Activated T-helper 2 cell treated with anti-CD3 and anti-CD28 coated beads, Interferon-gamma antibody, Interleukin-2, Interleukin-4, amounts not matched to agents 10 μg/mL and 5 μg/mL and 100 μg/mL, durations not matched to agents 14 hours and 24 hours and 36 hours (primary cell): ENCODE measurements around the gene ARHGEF7. TPM values are rescaled to one million over a fixed set of nuclear protein-coding genes. Genes with fewer than 3 reads are reported as not detected.

Experiments
- DNase-seq: peaks from one replicate; pipeline ENCODE4 v3.0.0; 2021; ENCODE audit warnings: low spot score
- H3K27ac Mint-ChIP-seq: one replicate; pipeline ENCODE4 v1.8.0; 2021; ENCODE audit warnings: mixed read lengths
- H3K27me3 Mint-ChIP-seq: one replicate; pipeline ENCODE4 v1.8.0; 2021; ENCODE audit warnings: low read depth, mixed read lengths
- H3K36me3 Mint-ChIP-seq: one replicate; pipeline ENCODE4 v1.8.0; 2021; ENCODE audit warnings: low read depth, mixed read lengths
- H3K4me1 Mint-ChIP-seq: one replicate; pipeline ENCODE4 v1.8.0; 2021; ENCODE audit warnings: low read depth, mixed read lengths
- H3K4me3 Mint-ChIP-seq: one replicate; pipeline ENCODE4 v1.8.0; 2021; ENCODE audit warnings: low read depth, mild to moderate bottlenecking, moderate library complexity, mixed read lengths
- H3K9me3 Mint-ChIP-seq: one replicate; pipeline ENCODE4 v1.8.0; 2021; ENCODE audit warnings: mixed read lengths
- intact Hi-C: fragments of 100-400 bp; cut with micrococcal nuclease; formaldehyde crosslinking; loops from one replicate; pipeline ENCODE4 v1.15.1; 2023
- total RNA-seq: library from RNA; stranded (reverse); gene quantifications from 2 replicates; pipeline ENCODE4 v1.2.3, GENCODE V29; 2022

ARHGEF7 gene
- total RNA-seq, 1 donor from 2014 or later, result 76.0 TPM

GRCh38 chr13:111171629-111172028 lies 56.5 kb downstream of the ARHGEF7 start:
- intact Hi-C loops, result no loop called here
- H3K36me3 Mint-ChIP-seq, result peaks cover 75% of the 10 kb centered on the region
- H3K4me1 Mint-ChIP-seq, result peaks cover 34% of the 10 kb centered on the region
- no peak overlapping the region for H3K4me3 Mint-ChIP-seq
- H3K9me3 Mint-ChIP-seq, result peaks cover 17% of the 10 kb centered on the region
- H3K27ac Mint-ChIP-seq, result no peak overlapping the region
- no peaks in the 10 kb centered on the region for H3K27me3 Mint-ChIP-seq
- no peak for DNase-seq

GRCh38 chr13:111174377-111175114 lies 59.4 kb downstream of the ARHGEF7 start:
- peaks cover 43% of the 10 kb centered on the region for H3K4me1 Mint-ChIP-seq
- H3K9me3 Mint-ChIP-seq, result peaks cover 17% of the 10 kb centered on the region
- no peak for DNase-seq
- intact Hi-C loops, result no loop called here
- H3K4me3 Mint-ChIP-seq, result no peak overlapping the region
- H3K27ac Mint-ChIP-seq, result peak overlapping the region; percentile 60
- H3K27me3 Mint-ChIP-seq, result no peaks in the 10 kb centered on the region
- peaks cover 71% of the 10 kb centered on the region for H3K36me3 Mint-ChIP-seq

- Mint-ChIP-seq H3K9me3 (peaks cover 17% of the 10 kb centered on the region), H3K4me3 (no peak overlapping the region), H3K36me3 (peaks cover 75% of the 10 kb centered on the region), H3K27ac (peak overlapping the region; percentile 60), H3K27me3 (no peaks in the 10 kb centered on the region), H3K4me1 (peaks cover 49% of the 10 kb centered on the region)
- no peak for DNase-seq
- intact Hi-C loops, result no loop called here
Measured at GRCh38 chr13:111175372-111175771, 60.3 kb downstream of the ARHGEF7 start.

- Mint-ChIP-seq H3K27ac (no peak overlapping the region), H3K9me3 (peaks cover 17% of the 10 kb centered on the region), H3K4me3 (no peak overlapping the region), H3K27me3 (no peaks in the 10 kb centered on the region), H3K36me3 (peaks cover 74% of the 10 kb centered on the region), H3K4me1 (peaks cover 53% of the 10 kb centered on the region)
- DNase-seq, result no peak
- intact Hi-C loops, result no loop called here
Measured at GRCh38 chr13:111175935-111176334, 60.8 kb downstream of the ARHGEF7 start.

GRCh38 chr13:111176421-111176820 lies 61.3 kb downstream of the ARHGEF7 start:
- H3K27ac Mint-ChIP-seq, result peak overlapping the region; percentile 4
- H3K4me3 Mint-ChIP-seq, result no peak overlapping the region
- H3K36me3 Mint-ChIP-seq, result peaks cover 78% of the 10 kb centered on the region
- H3K4me1 Mint-ChIP-seq, result peaks cover 58% of the 10 kb centered on the region
- DNase-seq, result no peak
- intact Hi-C loops, result no loop called here
- no peaks in the 10 kb centered on the region for H3K27me3 Mint-ChIP-seq
- H3K9me3 Mint-ChIP-seq, result peaks cover 17% of the 10 kb centered on the region

- Mint-ChIP-seq H3K9me3 (peaks cover 17% of the 10 kb centered on the region), H3K27me3 (no peaks in the 10 kb centered on the region), H3K36me3 (peaks cover 82% of the 10 kb centered on the region), H3K27ac (peak overlapping the region; percentile 71), H3K4me1 (peaks cover 57% of the 10 kb centered on the region), H3K4me3 (no peak overlapping the region)
- intact Hi-C loops, result no loop called here
- DNase-seq, result peak; percentile 29
Measured at GRCh38 chr13:111177081-111177711, 62.1 kb downstream of the ARHGEF7 start.

- intact Hi-C loops, result no loop called here
- peaks cover 17% of the 10 kb centered on the region for H3K9me3 Mint-ChIP-seq
Measured at GRCh38 chr13:111177921-111178320, 62.8 kb downstream of the ARHGEF7 start.

GRCh38 chr13:111178402-111178801 lies 63.3 kb downstream of the ARHGEF7 start:
- Mint-ChIP-seq H3K27me3 (no peaks in the 10 kb centered on the region), H3K4me1 (peaks cover 64% of the 10 kb centered on the region), H3K27ac (peak overlapping the region; percentile 71), H3K4me3 (no peak overlapping the region), H3K9me3 (peaks cover 17% of the 10 kb centered on the region), H3K36me3 (peaks cover 78% of the 10 kb centered on the region)
- intact Hi-C loops, result no loop called here
- DNase-seq, result no peak

More at GRCh38 chr13:111177921-111178320, 62.8 kb downstream of the ARHGEF7 start:
- Mint-ChIP-seq H3K4me1 (peaks cover 62% of the 10 kb centered on the region), H3K4me3 (no peak overlapping the region), H3K36me3 (peaks cover 82% of the 10 kb centered on the region), H3K27me3 (no peaks in the 10 kb centered on the region), H3K27ac (peak overlapping the region; percentile 71)
- no peak for DNase-seq

- Mint-ChIP-seq H3K27ac (peak overlapping the region; percentile 90), H3K4me3 (peak overlapping the region; percentile 23), H3K9me3 (peaks cover 7% of the 10 kb centered on the region), H3K27me3 (no peaks in the 10 kb centered on the region), H3K4me1 (peaks cover 75% of the 10 kb centered on the region), H3K36me3 (peaks cover 62% of the 10 kb centered on the region)
- intact Hi-C loops, result loop anchor here (10.0 kb wide), 2 partner anchors 215 to 265 kb away; partner anchors contain the start of gene ANKRD10
- no peak for DNase-seq
Measured at GRCh38 chr13:111179908-111180760, 65.0 kb downstream of the ARHGEF7 start.

GRCh38 chr13:111181977-111182376 lies 66.9 kb downstream of the ARHGEF7 start:
- Mint-ChIP-seq H3K4me1 (peaks cover 78% of the 10 kb centered on the region), H3K4me3 (no peak overlapping the region), H3K9me3 (no peaks in the 10 kb centered on the region), H3K27ac (no peak overlapping the region), H3K27me3 (no peaks in the 10 kb centered on the region), H3K36me3 (peaks cover 54% of the 10 kb centered on the region)
- no peak for DNase-seq
- intact Hi-C loops, result loop anchor here (10.0 kb wide), 2 partner anchors 217 to 267 kb away; partner anchors contain the start of gene ANKRD10

- H3K4me1 Mint-ChIP-seq, result peaks cover 78% of the 10 kb centered on the region
- no peak for DNase-seq
- H3K9me3 Mint-ChIP-seq, result no peaks in the 10 kb centered on the region
- intact Hi-C loops, result loop anchor here (10.0 kb wide), 2 partner anchors 218 to 268 kb away; partner anchors contain the start of gene ANKRD10
- H3K27ac Mint-ChIP-seq, result peak overlapping the region; percentile 21
- H3K27me3 Mint-ChIP-seq, result no peaks in the 10 kb centered on the region
- peaks cover 47% of the 10 kb centered on the region for H3K36me3 Mint-ChIP-seq
- H3K4me3 Mint-ChIP-seq, result no peak overlapping the region
Measured at GRCh38 chr13:111183087-111183645, 68.1 kb downstream of the ARHGEF7 start.

GRCh38 chr13:111183959-111184358 lies 68.8 kb downstream of the ARHGEF7 start:
- Mint-ChIP-seq H3K4me1 (peaks cover 81% of the 10 kb centered on the region), H3K27me3 (no peaks in the 10 kb centered on the region), H3K4me3 (no peak overlapping the region), H3K27ac (peak overlapping the region; percentile 50), H3K36me3 (peaks cover 45% of the 10 kb centered on the region), H3K9me3 (no peaks in the 10 kb centered on the region)
- intact Hi-C loops, result loop anchor here (10.0 kb wide), 2 partner anchors 219 to 269 kb away; partner anchors contain the start of gene ANKRD10
- DNase-seq, result no peak
